GM21786 (cell line): ENCODE measurements around the gene SLAMF1.
"Not testable (repeated sequence)": the region's sequence is repeated elsewhere in the genome, so short reads cannot be mapped to it uniquely, and the experiment has no call there.

Source experiments
- ATAC-seq: cut with Tn5 transposase; IDR thresholded peaks from one replicate; pipeline ENCODE4 v1.9.1; 2021; ENCODE audit not compliant: unreplicated experiment

SLAMF1 gene

GRCh38 chr1:160640359-160641123 is 6.3 kb downstream of the SLAMF1 start:
- ATAC-seq: no peak

GRCh38 chr1:160639652-160640051 is 7.2 kb downstream of the SLAMF1 start:
- ATAC-seq: no peak

- no peak for ATAC-seq
Observed at GRCh38 chr1:160638926-160639325, 7.9 kb downstream of the SLAMF1 start.

DNA sequence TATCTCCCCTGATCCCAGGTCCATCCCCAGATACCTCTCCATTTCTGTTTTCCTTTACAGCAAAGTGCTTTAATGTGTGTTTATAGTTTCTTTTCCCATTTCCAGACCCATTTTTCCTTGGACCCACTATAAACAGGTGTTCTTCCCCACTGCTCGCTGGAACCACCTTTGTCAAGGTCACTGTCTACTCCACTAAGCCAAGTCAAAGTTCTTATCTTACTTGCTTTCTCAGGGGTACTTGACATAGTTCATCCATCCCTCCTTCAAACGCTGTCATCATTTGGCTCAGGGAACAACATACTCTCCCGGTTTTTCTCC is 8.3 kb downstream of the SLAMF1 start:
- no peak for ATAC-seq

DNA sequence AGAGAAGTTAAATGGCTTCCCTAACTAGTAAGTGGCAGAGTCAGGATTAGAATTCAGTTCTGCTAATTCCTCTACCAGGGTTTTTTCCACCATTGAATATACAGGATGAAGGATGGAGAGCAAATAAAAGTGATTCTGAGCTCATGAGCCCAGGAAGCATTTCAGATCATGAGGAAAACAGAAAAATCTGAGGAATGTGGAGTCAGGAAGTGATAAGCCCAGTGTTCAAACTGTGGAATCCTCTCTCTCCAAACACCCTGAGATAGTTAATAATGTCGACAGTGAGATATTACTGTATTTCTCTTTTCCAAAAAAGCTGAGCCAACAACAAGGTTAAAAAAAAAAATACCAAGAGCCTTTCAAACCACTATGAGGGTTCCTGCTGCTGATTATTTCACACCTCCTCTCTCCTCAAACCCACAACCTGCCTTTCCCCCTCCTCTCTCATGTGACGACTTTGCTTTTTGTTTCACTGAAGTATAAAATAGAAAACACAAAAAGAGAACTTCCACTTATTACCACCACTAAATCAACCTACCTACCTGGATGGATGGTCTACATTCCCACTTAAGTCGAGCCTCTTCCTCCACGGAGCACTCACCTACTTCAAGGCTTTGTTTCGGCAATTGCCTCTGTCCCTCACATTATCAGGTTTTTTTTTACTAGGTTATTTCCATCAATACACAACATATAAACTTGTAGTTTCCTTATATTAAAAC is 8.9 kb downstream of the SLAMF1 start:
- no peak for ATAC-seq

GRCh38 chr1:160637065-160637464 is 9.8 kb downstream of the SLAMF1 start:
- ATAC-seq: no peak

- no peak for ATAC-seq
Observed at GRCh38 chr1:160636547-160636946, 10.3 kb downstream of the SLAMF1 start.

DNA sequence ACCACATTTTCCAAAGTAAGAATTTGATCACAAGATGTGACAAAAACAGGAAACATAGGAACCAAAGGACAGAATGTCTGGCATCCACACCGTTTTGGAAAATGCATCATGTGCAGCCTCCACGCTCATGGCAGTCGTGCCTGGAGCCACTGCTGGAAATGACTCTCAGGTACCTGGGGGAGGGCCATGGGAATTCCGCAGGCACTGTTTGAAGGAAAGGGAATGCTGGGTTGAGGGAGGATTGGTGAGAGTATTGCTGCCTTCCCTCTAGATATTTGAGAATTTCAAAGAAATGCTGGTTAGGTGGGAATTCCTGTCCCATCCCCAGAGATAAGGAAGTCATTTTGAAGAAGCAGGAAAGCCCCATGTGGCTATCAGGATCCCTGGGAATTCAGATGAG is 10.8 kb downstream of the SLAMF1 start:
- ATAC-seq: no peak

- no peak for ATAC-seq
Observed at GRCh38 chr1:160634543-160635491, 12.0 kb downstream of the SLAMF1 start.

DNA sequence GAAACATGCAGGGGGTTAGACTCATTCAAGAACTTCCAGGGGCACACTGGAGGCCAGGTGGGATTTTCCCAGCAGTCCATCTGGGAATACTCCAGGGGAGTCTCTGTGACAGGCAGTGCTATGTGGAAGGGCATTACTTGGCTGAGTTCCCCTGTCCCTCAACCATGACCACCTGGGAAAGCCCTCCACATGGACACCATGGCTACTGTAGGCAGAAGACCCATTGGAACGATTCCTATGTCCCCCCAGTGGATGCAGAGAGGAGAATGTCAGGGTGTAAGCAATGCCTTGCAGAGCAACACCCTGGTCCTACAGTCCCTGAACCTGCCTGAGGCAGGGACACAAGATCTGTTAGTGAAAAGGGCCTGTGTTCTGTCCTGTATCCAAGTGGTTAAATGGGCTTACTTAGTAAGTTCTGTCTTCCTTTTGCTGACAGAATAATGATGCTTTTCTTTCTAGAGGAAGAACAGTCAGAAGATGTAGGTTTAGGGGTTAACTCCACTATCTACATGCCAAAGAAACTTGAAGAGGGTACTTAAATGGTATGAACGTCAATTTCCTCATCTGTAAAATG is 13.4 kb downstream of the SLAMF1 start:
- ATAC-seq: no peak

- no peak for ATAC-seq
Observed at GRCh38 chr1:160631983-160632625, 14.7 kb downstream of the SLAMF1 start.

- ATAC-seq: no peak
Observed at GRCh38 chr1:160630523-160631451, 16.1 kb downstream of the SLAMF1 start.

- no peak for ATAC-seq
Observed at GRCh38 chr1:160629286-160630210, 17.3 kb downstream of the SLAMF1 start.

DNA sequence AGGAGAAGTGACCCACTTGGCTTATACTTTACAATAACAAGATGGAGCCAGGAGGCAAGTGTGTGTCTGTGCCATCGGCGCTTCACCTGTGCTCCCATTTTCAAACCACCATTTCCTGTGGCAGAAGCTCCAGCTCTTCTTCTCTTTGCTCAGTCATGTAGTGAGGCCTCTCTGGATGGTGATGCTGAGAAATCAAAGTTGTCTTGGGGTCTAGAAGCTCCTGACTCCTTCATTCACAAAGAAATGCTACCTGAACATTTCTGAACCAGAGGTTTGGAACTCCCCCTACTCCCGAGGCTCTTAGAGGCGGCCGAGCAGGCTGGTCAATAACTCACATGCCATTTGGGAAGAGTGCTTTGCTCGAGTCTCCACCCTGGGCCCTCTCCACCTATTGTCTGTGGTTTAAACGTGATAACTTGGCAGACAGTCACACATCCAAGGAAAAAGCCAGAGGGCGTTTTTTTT is 18.0 kb downstream of the SLAMF1 start:
- ATAC-seq: no peak

DNA sequence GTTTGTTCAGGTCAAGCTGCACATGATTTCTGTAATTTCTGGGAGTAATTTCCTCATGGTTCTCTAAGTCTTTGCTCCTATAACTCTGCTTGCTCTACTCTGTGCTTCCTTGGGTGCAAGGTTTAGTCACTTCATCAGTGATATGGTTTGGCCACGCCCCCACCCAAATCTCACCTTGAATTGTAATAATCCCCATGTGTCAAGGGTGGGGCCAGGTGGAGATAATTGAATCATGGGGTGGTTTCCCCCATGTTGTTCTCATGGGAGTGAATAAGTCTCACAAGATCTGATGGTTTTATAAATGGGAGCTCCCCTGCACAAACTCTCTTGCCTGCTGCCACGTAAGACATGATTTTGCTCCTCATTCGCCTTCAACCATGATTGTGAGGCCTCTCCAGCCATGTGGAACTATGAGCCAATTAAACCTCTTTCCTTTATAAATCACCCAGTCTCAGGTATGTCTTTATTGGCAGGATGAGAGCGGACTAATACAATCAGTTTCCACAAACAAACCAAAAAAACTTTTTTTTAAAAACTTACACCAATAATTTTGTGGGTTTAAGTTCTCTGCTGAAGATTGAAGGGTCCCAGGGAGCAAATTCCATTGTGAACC is 19.1 kb downstream of the SLAMF1 start:
- not testable (repeated sequence) for ATAC-seq

GRCh38 chr1:160626509-160627342 is 20.1 kb downstream of the SLAMF1 start:
- peak; percentile 36 for ATAC-seq
